Measurements from ENCODE around the gene SH2D1A.

GRCh38 chrX:124414281-124414680, 67.9 kb downstream of the SH2D1A start:
- TF ChIP-seq CTCF (IDR thresholded peaks at IDR 0.05) (no peak), POLR2A (IDR thresholded peaks at IDR 0.05) (no peak)

Data from body of pancreas (tissue), 4 donors.